ENCODE data around the gene TP53BP2. TPM values are rescaled to one million over a fixed set of nuclear protein-coding genes. Genes with fewer than 3 reads are reported as not detected.

TP53BP2 gene
- total RNA-seq, 1 donor from 2014 or later = 52.9 TPM

- no peak for DNase-seq
- intact Hi-C loops (cut with micrococcal nuclease) = no loop called here
- CTCF ChIA-PET = no interaction called here
- no peaks in the 10 kb centered on the region for H3K27me3 Mint-ChIP-seq
- H3K27ac Mint-ChIP-seq = no peak overlapping the region
- peaks cover 3% of the 10 kb centered on the region for H3K9me3 Mint-ChIP-seq
- no peak overlapping the region for H3K4me3 Mint-ChIP-seq
- TF ChIP-seq CTCF (IDR thresholded peaks at IDR 0.05) = no peak
- peaks cover 5% of the 10 kb centered on the region for H3K36me3 Mint-ChIP-seq (ENCODE audit: low read depth)
- POLR2A ChIA-PET = interaction anchor here (0.9 to 1.2 kb wide), 3 partner anchors 8 to 17 kb away, joined by 3 to 6 read pairs (median 6); no protein-coding TSS in a partner anchor
- ATAC-seq (ENCODE audit: low read depth) = no peak
- H3K4me1 Mint-ChIP-seq = peaks cover 34% of the 10 kb centered on the region
These were observed 16.1 kb downstream of the TP53BP2 start for GRCh38 chr1:223829678-223830077.

GRCh38 chr1:223828162-223828848 lies 17.4 kb downstream of the TP53BP2 start:
- no peak for TF ChIP-seq CTCF (IDR thresholded peaks at IDR 0.05)
- Mint-ChIP-seq H3K4me3 (no peak overlapping the region), H3K4me1 (peaks cover 46% of the 10 kb centered on the region), H3K36me3 (ENCODE audit: low read depth) (peaks cover 5% of the 10 kb centered on the region), H3K27ac (no peak overlapping the region), H3K9me3 (peaks cover 3% of the 10 kb centered on the region), H3K27me3 (no peaks in the 10 kb centered on the region)
- ChIA-PET POLR2A (interaction anchor here (1.2 kb wide), 1 partner anchor 9 kb away, joined by 3 read pairs; no protein-coding TSS in a partner anchor), CTCF (no interaction called here)
- ATAC-seq (ENCODE audit: low read depth) (no peak), DNase-seq (no peak)
- intact Hi-C loops (cut with micrococcal nuclease) = no loop called here

GRCh38 chr1:223827193-223827663 lies 18.5 kb downstream of the TP53BP2 start:
- H3K9me3 Mint-ChIP-seq = peaks cover 3% of the 10 kb centered on the region
- no peak overlapping the region for H3K27ac Mint-ChIP-seq
- no peak for DNase-seq
- H3K27me3 Mint-ChIP-seq = no peaks in the 10 kb centered on the region
- H3K4me3 Mint-ChIP-seq = no peak overlapping the region
- ChIA-PET POLR2A (no interaction called here), CTCF (no interaction called here)
- peaks cover 5% of the 10 kb centered on the region for H3K36me3 Mint-ChIP-seq (ENCODE audit: low read depth)
- TF ChIP-seq CTCF (IDR thresholded peaks at IDR 0.05) = no peak
- intact Hi-C loops (cut with micrococcal nuclease) = no loop called here
- H3K4me1 Mint-ChIP-seq = peaks cover 57% of the 10 kb centered on the region
- no peak for ATAC-seq (ENCODE audit: low read depth)

GRCh38 chr1:223825767-223826748 lies 19.7 kb downstream of the TP53BP2 start:
- CTCF ChIA-PET = no interaction called here
- ATAC-seq (ENCODE audit: low read depth) = no peak
- TF ChIP-seq CTCF (IDR thresholded peaks at IDR 0.05) = no peak

More at GRCh38 chr1:223825767-223826748, 19.7 kb downstream of the TP53BP2 start:
- peaks cover 3% of the 10 kb centered on the region for H3K9me3 Mint-ChIP-seq
- DNase-seq = no peak
- no peaks in the 10 kb centered on the region for H3K27me3 Mint-ChIP-seq
- no peak overlapping the region for H3K4me3 Mint-ChIP-seq
- intact Hi-C loops (cut with micrococcal nuclease) = no loop called here
- H3K27ac Mint-ChIP-seq = no peak overlapping the region
- H3K4me1 Mint-ChIP-seq = peaks cover 58% of the 10 kb centered on the region
- POLR2A ChIA-PET = interaction anchor here (0.8 kb wide), 1 partner anchor 486 kb away, joined by 3 read pairs; no protein-coding TSS in a partner anchor
- peaks cover 10% of the 10 kb centered on the region for H3K36me3 Mint-ChIP-seq (ENCODE audit: low read depth)
